ENCODE results near the gene SCP2D1.

GRCh38 chr20:18852318-18852717 lies 38.7 kb downstream of the SCP2D1 start:
- TF ChIP-seq POU5F1 (IDR thresholded peaks at IDR 0.05; ENCODE audit: low read depth, low read length) (no peak), POLR2AphosphoS5 (IDR thresholded peaks at IDR 0.05; ENCODE audit: low read depth, low read length) (no peak), EGR1 (IDR thresholded peaks at IDR 0.05; ENCODE audit: borderline replicate concordance, low read depth, low read length) (no peak), RAD21 (IDR thresholded peaks at IDR 0.05 in 1 of 2, conservative IDR thresholded peaks at IDR 0.05 in 1 of 2; ENCODE audit: low read depth in 2 of 2, low read length in 2 of 2) (no peak), NRF1 (IDR thresholded peaks at IDR 0.05; ENCODE audit: low read depth, low read length) (no peak)
- TF ChIP-seq, protein P1, sequence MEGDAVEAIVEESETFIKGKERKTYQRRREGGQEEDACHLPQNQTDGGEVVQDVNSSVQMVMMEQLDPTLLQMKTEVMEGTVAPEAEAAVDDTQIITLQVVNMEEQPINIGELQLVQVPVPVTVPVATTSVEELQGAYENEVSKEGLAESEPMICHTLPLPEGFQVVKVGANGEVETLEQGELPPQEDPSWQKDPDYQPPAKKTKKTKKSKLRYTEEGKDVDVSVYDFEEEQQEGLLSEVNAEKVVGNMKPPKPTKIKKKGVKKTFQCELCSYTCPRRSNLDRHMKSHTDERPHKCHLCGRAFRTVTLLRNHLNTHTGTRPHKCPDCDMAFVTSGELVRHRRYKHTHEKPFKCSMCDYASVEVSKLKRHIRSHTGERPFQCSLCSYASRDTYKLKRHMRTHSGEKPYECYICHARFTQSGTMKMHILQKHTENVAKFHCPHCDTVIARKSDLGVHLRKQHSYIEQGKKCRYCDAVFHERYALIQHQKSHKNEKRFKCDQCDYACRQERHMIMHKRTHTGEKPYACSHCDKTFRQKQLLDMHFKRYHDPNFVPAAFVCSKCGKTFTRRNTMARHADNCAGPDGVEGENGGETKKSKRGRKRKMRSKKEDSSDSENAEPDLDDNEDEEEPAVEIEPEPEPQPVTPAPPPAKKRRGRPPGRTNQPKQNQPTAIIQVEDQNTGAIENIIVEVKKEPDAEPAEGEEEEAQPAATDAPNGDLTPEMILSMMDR (IDR thresholded peaks at IDR 0.05; ENCODE audit: control extremely low read depth in 1 of 3, insufficient read depth in 1 of 3, low read depth in 1 of 3, low read length in 3 of 3): no peak
